K562 (cell line): ENCODE measurements around the gene TSR3. TPM values are rescaled to one million over a fixed set of nuclear protein-coding genes. Genes with fewer than 3 reads are reported as not detected.

Experiments
- CSDE1 ChIP-seq, 2 experiments: fragments of 450-650 bp; IDR thresholded peaks; 2 replicates each; pipeline ENCODE4 v1.6.1; 2016; ENCODE audit warnings: mild to moderate bottlenecking in 1 of 2
- CTBP1 ChIP-seq: fragments of 450-650 bp; IDR thresholded peaks from 2 replicates; pipeline ENCODE4 v1.6.1; 2016; ENCODE audit warnings: borderline replicate concordance
- KLF13 ChIP-seq: fragments of 450-650 bp; IDR thresholded peaks from 2 replicates; pipeline ENCODE4 v1.6.1; 2016; ENCODE audit warnings: missing genetic modification characterization, low read depth, mild to moderate bottlenecking, missing compliant biosample characterization, moderate library complexity, borderline replicate concordance
- MEIS2 ChIP-seq: fragments of 450-650 bp; IDR thresholded peaks from 2 replicates; pipeline ENCODE4 v1.6.1; 2014; ENCODE audit warnings: mild to moderate bottlenecking; ENCODE audit not compliant: partially characterized antibody
- MYC ChIP-seq, 2 experiments: fragments of 250-450 bp in 1 of 2; sonication (Bioruptor Pico) in 1 of 2; IDR thresholded peaks; 2 replicates each; pipeline versions ENCODE4 v1.5.1 to v1.6.1; 2012 to 2021; ENCODE audit warnings: low read depth in 2 of 2, borderline replicate concordance in 1 of 2, improper control_type of control experiment in 1 of 2, low read length in 1 of 2, mild to moderate bottlenecking in 1 of 2, moderate library complexity in 1 of 2
- SMARCA5 ChIP-seq: fragments of 450-650 bp; IDR thresholded peaks from 2 replicates; pipeline ENCODE4 v1.6.1; 2016
- ZNF175 ChIP-seq: fragments of 200-800 bp; sonication (Bioruptor generic); IDR thresholded peaks from 2 replicates; pipeline ENCODE4 v1.6.1; 2016; ENCODE audit warnings: low read depth, mild to moderate bottlenecking, missing genetic modification characterization, missing compliant biosample characterization
- ZNF644 ChIP-seq: fragments of 200-800 bp; sonication (Bioruptor generic); IDR thresholded peaks from 2 replicates; pipeline ENCODE4 v1.6.1; 2016; ENCODE audit warnings: low read depth, missing genetic modification characterization, missing compliant biosample characterization
- polyA plus RNA-seq, 8 experiments: library from polyadenylated mRNA; depleted of rRNA in 4 of 8; stranded (reverse) in 5 of 8; unstranded in 3 of 8; fragments of >200 nt; fragmentation: Nextera tagmentation in 2 of 8; fragmentation: Illumina TruSeq in 1 of 8; extraction: Ambion mirVana in 2 of 8; extraction: Trizol in 1 of 8; gene quantifications; 2 replicates each; pipeline versions ENCODE4 v1.2.1 to v1.2.3, GENCODE V29; 2011 to 2014; ENCODE audit warnings: inconsistent platforms in 1 of 8, missing spikeins in 1 of 8
- total RNA-seq, 7 experiments: library from RNA; depleted of rRNA in 6 of 7; stranded (reverse); fragments of >200 nt in 6 of 7; fragmentation: Illumina TruSeq in 2 of 7; extraction: Trizol in 2 of 7; gene quantifications; 2 replicates each; pipeline versions ENCODE4 v1.2.1 to v1.2.3, GENCODE V29; 2011 to 2021; ENCODE audit warnings: low replicate concordance in 1 of 7
- TF ChIP-seq, protein P1 (sequence below): fragments of 250-450 bp; sonication (Bioruptor Pico); IDR thresholded peaks from 2 replicates; pipeline ENCODE4 v1.9.0; 2021; ENCODE audit warnings: mild to moderate bottlenecking, inconsistent platforms
- TF ChIP-seq, protein P2 (sequence below): fragments of 450-650 bp; formaldehyde crosslinking; IDR thresholded peaks from 2 replicates; pipeline ENCODE4 v1.4.0; 2022; ENCODE audit warnings: missing genetic modification characterization

The TSR3 gene
- total and polyA plus RNA-seq, 9 of the 15 experiments (the other 6 are each of a cell fraction or from before 2014, with no cell fraction given), result 1.5 to 74.8 (median 16.5) TPM

DNA sequence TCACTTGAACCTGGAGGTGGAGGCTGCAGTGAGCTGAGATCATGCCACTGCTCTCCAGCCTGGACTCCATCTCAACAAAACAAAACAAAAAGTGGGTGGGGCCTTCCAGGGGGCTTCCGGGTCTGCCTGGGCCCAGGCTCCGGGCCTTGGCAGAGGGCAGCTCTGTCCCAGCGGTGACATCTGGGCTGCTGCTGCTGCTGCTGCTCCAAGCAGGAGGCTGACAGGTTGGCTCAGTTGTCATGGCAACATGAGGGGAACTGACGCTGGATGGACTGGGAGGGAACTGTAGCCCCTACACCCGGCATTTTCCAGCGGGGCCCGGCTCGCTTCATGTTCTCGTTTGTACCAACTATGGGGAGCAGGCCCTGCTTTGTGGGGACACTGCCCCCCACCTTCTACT is 14.2 kb downstream of the TSR3 start (continued):
- TF ChIP-seq ZNF644 (tag), result no peak
- TF ChIP-seq MYC (IDR thresholded peaks at IDR 0.05; ENCODE audit: low read depth, low read length), result no peak
- no peak for TF ChIP-seq MYC (CRISPR knock-in tag; IDR thresholded peaks at IDR 0.05; ENCODE audit: borderline replicate concordance, low read depth)
- TF ChIP-seq, protein P1, sequence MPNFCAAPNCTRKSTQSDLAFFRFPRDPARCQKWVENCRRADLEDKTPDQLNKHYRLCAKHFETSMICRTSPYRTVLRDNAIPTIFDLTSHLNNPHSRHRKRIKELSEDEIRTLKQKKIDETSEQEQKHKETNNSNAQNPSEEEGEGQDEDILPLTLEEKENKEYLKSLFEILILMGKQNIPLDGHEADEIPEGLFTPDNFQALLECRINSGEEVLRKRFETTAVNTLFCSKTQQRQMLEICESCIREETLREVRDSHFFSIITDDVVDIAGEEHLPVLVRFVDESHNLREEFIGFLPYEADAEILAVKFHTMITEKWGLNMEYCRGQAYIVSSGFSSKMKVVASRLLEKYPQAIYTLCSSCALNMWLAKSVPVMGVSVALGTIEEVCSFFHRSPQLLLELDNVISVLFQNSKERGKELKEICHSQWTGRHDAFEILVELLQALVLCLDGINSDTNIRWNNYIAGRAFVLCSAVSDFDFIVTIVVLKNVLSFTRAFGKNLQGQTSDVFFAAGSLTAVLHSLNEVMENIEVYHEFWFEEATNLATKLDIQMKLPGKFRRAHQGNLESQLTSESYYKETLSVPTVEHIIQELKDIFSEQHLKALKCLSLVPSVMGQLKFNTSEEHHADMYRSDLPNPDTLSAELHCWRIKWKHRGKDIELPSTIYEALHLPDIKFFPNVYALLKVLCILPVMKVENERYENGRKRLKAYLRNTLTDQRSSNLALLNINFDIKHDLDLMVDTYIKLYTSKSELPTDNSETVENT (CRISPR knock-in tag), result no peak
- TF ChIP-seq CTBP1, result no peak
- TF ChIP-seq KLF13 (tag), result 0 out of 2 replicates have a peak, but pooled peaks have one; percentile 14
- TF ChIP-seq SMARCA5, result no peak
- TF ChIP-seq, protein P2, sequence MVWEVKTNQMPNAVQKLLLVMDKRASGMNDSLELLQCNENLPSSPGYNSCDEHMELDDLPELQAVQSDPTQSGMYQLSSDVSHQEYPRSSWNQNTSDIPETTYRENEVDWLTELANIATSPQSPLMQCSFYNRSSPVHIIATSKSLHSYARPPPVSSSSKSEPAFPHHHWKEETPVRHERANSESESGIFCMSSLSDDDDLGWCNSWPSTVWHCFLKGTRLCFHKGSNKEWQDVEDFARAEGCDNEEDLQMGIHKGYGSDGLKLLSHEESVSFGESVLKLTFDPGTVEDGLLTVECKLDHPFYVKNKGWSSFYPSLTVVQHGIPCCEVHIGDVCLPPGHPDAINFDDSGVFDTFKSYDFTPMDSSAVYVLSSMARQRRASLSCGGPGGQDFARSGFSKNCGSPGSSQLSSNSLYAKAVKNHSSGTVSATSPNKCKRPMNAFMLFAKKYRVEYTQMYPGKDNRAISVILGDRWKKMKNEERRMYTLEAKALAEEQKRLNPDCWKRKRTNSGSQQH (CRISPR knock-in tag), result no peak
- TF ChIP-seq CSDE1 (IDR thresholded peaks at IDR 0.05), result no peak
- TF ChIP-seq ZNF175, result no peak
- no peak for TF ChIP-seq MEIS2
